ENCODE data around the gene MPL.
"Not testable (repeated sequence)": the region's sequence is repeated elsewhere in the genome, so short reads cannot be mapped to it uniquely, and the experiment has no call there.

MPL gene

DNA sequence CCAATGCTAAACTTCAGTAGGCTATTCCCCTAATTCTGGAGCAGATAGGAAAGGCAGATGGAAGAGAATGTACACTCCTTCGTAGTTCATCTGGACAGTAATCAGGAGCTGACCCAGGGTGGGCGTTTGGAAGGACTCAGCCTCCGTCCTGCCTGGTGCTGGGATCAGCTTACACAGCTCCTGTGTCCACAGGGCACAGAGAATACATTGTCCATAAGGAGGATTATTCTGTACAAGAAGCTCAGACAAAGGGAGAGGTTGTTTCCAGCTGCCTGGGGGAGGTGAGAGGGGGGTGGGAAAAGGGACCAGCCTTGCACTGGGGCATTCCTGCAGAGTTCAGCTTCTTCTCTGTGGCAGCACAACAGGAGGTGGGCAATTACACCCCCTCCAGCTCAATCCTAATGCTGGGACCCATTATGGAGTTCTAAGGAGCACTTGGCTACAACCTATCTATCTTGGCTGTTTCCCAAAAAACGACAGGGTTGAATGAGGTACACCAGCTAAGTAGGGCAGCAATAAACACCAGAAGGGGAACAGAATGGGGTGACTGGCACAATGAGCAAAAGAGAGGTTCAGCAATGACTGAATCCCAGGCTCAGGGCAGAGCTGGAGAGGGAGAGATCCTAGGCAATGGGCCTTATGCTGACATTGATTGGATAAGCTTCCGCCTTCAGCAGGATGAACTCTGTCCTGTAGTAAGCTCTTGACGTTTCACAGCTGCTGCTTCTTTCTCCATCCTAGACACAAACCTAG, 44.6 kb downstream of the MPL start:
- DNase-seq, result no peak

- DNase-seq, result no peak
Measured at GRCh38 chr1:43383449-43383848, 45.8 kb downstream of the MPL start.

DNA sequence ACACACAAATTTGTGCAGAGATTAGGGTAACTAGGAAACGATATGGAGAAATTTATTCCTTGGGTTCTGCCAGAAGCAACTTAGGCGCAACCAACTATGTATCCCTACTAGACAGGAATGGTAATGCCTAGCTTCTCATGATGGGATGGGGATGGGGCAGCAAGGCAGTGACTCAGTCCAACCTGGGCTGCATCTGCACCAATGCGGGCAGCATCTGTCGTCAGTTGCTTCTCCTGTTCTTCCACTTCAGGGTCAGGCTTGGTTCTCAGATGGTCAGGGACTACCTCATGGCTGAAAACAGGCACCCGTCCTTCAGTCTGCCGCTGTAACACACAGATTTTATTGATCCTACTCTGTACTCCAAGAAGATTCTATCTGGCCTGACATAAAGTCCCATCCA, 49.1 kb downstream of the MPL start:
- DNase-seq, result no peak

- DNase-seq, result no peak
Measured at GRCh38 chr1:43387976-43388599, 50.5 kb downstream of the MPL start.

DNA sequence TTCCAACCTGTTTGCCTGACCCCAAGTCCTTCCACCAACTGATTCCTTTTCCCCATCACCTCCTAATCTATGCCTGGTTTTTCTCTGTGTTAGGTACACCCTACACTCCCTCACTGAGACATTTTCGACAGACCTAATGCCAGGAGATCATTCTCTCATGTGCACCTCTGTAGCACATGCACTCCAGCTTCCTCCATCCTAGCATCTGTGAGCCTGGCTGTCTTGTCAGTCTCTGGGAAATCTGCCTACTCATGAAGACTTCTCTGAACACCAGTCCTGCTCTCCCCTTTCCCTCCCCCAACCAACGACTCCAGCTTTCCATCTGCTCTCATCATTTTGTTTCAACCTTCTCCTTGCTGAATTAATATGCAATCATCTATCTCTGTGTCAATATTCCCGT, 51.0 kb downstream of the MPL start:
- DNase-seq, result no peak

- DNase-seq, result peak; percentile 82
Measured at GRCh38 chr1:43389326-43390313, 52.0 kb downstream of the MPL start, which contains the start of the genes MED8 and SZT2. MED8 (minus strand) TSS chr1:43389800; CDS start chr1:43389764, 36 bp downstream. SZT2 (plus strand) TSS chr1:43389899; CDS start chr1:43389969, 70 bp downstream.

- no peak for DNase-seq
Measured at GRCh38 chr1:43392702-43393101, 55.1 kb downstream of the MPL start.

GRCh38 chr1:43395523-43395922, 57.9 kb downstream of the MPL start:
- no peak for DNase-seq

- DNase-seq, result no peak
Measured at GRCh38 chr1:43396059-43396458, 58.4 kb downstream of the MPL start.

DNA sequence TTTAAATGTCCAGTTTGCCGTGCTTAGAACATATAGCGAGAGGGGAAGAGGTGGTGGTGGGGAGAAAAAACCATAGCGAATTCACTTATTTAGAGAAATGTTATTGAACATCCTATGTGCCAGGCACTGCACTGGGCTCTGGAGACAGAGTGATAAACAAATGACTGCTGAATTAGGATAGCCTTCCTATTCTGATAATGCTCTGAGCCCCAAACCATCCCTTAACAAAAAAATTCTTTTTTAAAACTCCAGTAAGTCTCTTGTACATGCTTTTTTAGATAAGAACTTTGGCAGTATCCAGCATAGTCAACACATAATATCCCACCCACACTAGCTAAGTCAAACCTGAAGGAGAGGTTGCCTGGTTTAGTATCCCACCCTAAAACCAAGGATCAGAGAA, 60.6 kb downstream of the MPL start:
- DNase-seq, result no peak

GRCh38 chr1:43400441-43400840, 62.8 kb downstream of the MPL start:
- not testable (repeated sequence) for DNase-seq

DNA sequence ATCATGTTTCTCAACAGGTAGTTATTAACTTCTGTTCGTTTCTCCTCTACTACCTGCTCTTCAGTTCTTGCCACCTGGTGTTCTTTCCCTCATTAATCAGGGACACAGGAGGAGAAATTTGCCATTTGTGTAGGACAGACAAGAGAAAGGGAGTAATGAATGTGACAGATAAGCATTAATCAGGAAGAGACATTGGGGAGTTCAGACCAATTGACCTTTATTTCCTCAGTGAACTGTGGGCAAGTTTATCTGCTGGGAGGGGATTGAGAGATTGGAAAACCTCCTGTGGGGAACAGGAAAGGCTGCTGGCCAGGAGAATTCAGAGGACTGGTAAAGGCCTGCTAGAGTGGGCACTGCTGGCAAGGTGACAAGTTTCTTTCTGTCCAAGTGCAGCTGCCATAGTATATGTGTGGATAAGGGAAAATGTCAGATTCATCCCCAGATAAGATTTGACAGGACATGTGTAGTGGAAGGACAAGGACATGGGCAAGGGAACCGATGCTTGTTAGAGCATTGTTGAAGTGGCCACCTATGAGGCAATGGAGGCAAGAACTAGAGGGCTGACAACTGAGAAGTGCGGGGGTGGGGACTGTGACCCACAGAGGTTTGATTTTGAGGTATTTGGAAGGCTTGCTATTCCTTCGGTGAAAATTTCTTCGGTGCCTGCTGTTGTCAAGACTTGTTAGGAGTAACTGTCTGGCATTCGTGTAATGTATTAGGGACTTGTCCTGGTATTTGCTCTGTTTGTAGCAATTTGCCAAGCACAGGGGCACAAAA, 64.7 kb downstream of the MPL start:
- DNase-seq, result no peak

All from NCI-H1694 (cell line).